Measurements from ENCODE around the gene TMPRSS5.

Gene TMPRSS5

GRCh38 chr11:113667801-113668200 lies 38.3 kb downstream of the TMPRSS5 start:
- DNase-seq: no peak

- no peak for DNase-seq
Measured at GRCh38 chr11:113666584-113666983, 39.5 kb downstream of the TMPRSS5 start.

DNA sequence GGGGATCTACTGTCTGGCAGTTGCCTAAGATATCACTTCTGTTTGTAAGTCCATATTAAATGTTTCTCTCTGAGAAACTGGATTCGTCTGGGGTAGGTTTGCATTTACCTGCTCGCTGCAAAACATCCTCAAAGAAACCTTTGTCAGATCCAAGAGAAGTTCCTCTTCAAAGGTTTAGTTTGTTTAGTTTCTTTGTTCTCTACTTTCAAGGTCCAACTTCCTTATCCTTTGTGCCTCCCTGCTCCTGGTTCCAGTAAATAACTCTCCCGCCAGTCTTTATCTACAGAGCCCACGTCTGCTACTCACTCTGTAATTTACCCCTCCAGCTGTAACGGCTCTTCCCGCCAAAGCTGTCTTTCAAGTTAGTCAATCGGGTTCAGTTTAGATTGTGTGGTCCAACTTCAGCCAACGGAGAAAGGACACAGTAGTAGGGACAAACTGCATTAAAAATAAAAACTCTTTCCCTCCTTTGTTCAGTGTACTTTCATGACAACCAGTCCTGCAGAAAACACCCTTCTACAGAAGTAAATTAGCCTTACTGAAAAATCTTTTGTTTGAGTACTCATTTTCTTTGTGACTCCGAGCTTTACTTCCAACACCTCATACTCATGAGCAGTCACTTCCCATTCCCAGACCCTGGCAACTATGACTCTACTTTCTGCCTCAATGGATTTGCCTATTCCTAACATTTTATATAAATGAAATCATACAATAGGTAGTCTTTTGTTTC lies 41.0 kb downstream of the TMPRSS5 start:
- no peak for DNase-seq

DNA sequence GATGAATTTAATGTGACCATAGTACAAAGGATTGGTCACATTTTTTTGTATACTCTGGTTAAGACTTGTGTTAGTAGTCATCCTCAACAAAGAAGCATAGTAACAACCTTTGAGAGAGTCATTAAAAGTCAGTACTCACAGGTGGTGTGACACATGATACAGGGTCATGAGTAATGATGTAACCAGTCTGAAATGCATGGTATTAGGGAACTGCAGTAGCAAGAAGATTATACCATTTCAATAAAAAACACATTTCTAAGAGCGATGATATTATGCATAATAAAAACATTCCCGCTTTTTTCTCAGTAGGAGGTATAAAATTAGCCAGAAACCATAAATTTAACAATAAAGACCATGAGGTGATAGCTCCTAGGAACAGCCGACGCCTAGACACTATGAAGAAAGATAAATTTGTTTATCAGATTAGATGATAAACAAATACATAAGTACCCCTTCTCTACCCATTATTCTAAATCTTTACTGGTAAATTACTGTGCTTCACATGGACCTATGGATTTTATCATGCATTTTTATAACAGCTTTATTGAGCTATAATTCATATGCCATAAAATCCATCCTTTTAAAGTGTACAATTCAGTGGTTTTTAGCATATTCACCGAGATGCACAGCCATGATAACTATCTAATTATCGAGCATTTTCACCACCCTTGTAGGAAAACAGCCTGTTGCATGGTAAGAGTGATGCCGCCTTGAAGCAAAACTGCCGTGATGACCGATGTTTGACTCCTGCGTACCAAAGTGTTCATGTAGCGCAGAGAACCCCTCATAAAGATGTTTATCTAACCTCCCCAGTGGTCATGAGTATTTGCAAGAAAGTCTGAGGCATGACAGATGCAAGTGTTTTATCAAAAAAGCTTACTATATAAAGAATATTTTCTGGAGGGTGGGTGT lies 41.8 kb downstream of the TMPRSS5 start:
- DNase-seq: no peak

DNA sequence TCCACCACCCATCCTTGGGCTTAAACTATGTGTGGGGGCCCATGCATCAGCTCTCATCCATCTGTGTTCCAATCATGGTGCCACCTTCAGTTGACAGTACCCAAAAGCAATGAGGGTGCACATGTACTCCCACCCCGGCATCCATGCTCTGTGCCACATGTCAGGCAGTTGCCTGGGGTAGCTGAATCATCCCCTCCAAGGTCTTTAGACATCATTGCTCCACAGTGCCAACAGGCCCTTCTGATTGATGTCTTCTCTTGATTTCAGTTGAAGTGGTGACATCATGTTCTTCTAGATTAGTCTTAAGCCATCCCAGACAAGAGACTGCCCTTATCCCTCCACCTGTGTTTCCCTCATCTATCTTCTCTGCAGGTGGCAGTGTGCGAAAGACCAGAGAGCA lies 42.5 kb downstream of the TMPRSS5 start:
- no peak for DNase-seq

DNA sequence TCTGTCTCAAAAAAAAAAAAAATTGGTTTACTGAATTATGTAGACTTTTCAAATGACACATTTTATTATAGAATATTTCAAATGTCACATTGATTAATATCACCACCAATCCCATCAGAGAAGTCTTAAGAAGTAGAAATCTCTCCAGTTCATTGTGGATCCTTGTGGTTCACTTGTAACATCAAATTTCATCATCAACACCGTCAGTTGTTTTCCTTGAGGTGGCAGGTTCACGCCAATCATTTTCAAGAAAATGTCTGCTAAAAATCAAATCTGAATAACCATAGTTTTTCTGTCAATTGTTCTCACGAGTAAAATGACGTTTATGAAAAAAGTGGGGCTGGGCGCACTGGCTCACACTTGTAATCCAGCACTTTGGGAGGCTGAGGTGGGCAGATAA lies 50.3 kb downstream of the TMPRSS5 start:
- no peak for DNase-seq

DNA sequence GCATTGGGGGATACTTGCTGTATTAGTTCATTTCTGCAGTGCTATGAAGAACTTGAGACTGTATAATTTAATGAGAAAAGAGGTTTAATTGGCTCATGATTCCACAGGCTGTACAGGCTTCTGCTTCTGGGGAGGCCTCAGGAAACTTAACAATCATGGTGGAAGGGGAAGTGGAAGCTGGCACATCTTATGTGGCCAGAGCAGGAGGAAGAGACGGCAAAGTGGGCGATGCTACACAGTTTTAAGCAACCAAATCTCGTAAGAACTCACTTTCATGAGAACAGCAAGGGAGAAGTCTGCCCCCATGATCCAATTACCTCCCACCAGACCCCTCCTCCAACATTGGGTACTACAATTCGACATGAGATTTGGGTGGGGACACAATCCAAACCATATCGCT lies 55.1 kb downstream of the TMPRSS5 start:
- DNase-seq: no peak

DNA sequence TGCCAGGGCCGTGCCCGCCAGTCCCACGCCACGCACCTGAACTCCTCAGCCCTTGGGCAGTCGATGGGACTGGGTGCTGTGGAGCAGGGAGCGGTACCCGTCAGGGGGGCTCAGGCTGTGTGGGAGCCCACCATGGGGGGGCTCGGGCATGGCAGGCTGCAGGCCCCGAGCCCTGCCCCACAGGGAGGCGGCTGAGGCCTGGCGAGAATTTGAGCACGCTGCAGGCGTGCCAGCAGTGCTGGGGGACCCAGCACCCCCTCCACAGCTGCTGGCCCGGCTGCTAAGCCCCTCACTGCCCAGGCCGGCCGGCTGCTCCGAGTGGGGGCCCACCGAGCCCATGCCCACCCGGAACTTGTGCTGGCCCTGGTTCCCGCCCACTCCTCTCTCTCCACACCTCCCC lies 56.8 kb downstream of the TMPRSS5 start:
- no peak for DNase-seq

DNA sequence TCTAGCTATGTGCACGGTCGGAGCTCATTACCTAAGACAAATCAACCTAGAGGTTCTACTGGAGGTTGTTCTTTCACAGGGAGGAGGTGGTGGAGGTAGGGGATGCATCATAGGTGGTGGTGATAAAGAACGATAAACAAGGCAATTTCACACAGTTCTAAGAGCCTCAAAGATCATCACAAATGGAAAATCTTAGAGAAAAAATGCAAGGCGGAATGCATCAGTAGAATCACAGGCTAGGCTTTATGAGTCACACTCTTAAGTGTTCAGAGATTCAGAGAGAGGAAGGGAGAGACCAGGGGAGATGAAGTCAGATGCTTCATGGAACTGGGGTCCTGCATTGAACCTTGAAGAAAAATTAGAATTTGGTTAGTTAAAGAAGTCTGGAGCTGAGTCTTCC lies 58.3 kb downstream of the TMPRSS5 start:
- DNase-seq: no peak

DNA sequence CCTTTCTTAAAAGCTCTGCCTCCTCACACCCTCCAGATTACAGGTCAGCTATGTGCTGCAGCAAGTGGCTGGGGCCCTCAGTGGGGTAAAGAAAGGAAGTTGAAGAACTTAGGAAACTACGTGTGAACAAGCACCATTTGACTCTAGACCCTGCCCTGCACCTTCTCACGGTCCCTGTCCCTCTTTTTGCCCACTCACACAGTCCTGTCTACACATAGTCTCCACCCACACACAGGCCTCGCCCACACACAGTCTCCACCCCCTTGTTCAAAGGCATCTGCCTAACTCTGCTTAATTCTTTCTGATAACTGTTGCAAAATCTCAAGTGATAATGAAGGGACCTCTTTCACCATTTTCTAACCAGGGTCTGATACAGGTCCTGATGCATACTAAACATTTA lies 59.0 kb downstream of the TMPRSS5 start:
- no peak for DNase-seq

DNA sequence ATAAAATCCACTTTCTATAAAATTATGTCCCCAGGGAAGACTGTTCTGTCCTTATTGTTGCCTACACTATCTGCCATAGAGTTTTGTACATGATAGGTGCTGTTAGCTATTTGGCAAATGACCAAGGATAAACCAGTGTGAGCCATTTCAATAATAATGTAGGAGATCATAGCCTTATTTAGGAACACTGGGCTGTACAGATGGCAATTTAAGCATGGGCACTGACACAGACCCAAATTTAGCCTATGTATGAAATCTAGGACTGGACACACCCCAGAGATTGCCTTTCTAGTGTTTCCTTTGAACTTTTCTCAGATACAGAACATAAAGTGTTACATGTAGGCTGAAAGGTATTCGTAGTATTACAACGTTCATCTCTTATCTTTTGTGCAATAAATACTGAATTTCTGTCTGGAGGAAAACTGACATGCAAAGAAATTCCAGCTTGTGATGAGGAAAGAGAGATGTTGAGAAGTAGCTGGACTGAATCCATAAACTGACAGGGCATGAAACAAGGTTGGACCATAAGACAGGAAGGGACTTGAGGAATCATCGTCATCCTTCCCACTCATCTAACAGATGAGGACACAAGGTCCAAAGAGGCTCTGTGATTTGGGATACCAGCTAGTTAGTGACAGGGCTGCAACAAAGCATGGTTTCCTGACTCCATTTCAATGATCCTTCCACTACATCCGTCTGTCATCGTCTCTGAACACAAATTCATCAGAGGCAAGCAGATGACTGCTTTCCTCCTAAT lies 60.3 kb downstream of the TMPRSS5 start:
- no peak for DNase-seq

DNA sequence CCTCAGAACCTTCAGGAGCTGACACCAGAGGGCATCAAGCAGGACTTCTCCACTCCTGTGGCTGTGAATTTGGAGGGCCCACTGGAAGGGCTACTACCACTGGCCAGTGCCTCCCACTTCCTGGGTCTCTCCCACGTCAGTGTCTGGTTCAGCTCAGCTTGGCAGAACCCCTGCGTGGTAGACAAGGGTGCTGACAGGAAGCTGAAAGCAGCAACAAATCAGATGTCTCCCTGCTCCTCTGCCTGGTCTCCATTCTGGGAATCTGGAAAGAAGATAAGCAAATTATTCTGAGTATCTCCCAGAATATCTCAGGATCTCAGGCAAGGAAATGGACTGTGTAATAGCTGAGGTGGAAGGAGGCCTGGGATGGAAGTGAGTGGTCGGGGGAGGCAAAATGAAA lies 61.5 kb downstream of the TMPRSS5 start:
- no peak for DNase-seq

DNA sequence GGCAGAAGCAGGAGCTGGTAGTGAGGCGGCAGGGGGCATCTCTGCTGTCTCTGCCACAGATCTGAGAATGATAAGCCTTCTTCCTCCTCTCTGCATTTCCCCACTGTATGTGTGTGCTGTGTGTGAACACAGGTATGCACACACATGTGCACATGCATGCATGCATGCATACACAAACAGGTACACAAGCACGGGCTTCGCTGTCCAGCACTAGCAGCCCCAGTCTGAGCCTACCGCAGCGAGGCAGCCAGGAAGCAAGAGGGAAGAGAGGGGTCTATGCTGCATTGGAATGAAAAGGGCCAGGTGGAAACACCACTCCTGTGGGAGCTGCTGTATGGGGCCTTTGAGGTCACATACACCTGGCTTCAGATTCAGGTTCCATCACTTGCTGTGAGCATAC lies 62.4 kb downstream of the TMPRSS5 start:
- no peak for DNase-seq

- DNase-seq: no peak
Measured at GRCh38 chr11:113643006-113643585, 63.0 kb downstream of the TMPRSS5 start.

DNA sequence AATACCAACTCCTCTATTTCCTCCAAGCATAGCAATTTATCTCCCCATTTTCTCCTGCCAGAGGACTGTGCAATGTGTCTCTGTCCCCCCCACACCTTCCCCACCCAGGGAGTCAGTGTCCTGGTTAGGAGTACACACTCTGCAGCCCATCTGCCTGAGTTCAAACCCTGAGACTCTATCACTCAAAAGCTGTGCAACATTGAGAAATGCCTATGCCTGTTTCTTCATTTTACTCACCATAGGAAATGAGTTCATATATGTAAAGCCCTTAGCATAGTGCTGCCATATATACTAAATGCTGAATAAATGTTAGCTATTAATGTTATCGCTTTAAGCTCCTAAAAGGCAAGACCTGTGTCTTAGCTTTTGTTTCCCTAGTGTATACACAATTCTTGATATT lies 64.0 kb downstream of the TMPRSS5 start:
- no peak for DNase-seq

DNA sequence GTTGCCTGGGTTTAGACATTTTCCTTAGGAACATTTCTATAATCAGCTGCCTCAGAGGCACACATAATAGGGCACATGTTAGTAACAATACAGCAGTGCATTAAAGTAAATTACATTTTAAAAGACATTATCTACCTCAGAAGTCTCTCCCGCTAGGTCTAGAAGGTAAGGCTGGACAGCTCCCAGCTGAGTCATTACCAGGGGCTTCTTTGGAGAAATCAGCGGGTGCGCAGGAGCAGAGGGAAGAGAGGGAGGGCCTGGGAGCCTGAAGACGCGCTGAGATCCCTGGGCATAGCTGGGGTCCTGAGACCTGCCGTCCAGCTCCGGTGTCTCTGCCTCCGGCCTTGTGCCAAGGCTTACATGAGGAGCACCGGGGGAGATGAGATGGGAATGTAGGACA lies 67.7 kb downstream of the TMPRSS5 start:
- no peak for DNase-seq

DNA sequence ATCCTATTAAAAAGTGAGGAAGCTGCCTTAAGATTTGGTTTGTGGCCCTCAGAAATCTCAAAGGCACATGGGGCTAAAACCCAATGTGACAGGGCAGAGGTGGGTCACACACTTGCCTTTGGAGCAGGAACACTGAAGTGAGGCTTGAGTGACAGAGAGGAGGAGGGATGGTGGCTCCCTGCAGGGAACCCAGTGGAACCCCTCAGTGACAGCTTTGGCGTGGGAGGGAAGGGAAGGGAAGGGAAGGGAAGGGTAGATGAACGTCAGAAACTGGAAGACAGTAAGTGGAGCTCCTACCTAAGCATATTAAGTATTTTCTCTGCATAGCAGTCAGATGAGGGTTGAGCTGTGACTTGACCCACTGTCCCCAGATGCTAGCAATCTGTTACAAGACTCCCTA lies 68.5 kb downstream of the TMPRSS5 start:
- DNase-seq: no peak

All from activated naive CD4-positive, alpha-beta T cell (primary cell).